Measurements from ENCODE around the gene CACNA1D.

The CACNA1D gene

GRCh38 chr3:53495520-53496391 lies 1.3 kb downstream of the CACNA1D start:
- DNase-seq: no peak

- DNase-seq: no peak
Measured at GRCh38 chr3:53496392-53496670, 1.9 kb downstream of the CACNA1D start.

- DNase-seq: no peak
Measured at GRCh38 chr3:53496984-53497383, 2.6 kb downstream of the CACNA1D start.

GRCh38 chr3:53498806-53499641 lies 4.6 kb downstream of the CACNA1D start:
- DNase-seq: no peak

- DNase-seq: no peak
Measured at GRCh38 chr3:53500165-53500777, 5.9 kb downstream of the CACNA1D start.

- no peak for DNase-seq
Measured at GRCh38 chr3:53501178-53501577, 6.8 kb downstream of the CACNA1D start.

- no peak for DNase-seq
Measured at GRCh38 chr3:53502737-53503136, 8.3 kb downstream of the CACNA1D start.

GRCh38 chr3:53503195-53503594 lies 8.8 kb downstream of the CACNA1D start:
- no peak for DNase-seq

GRCh38 chr3:53506110-53506762 lies 11.8 kb downstream of the CACNA1D start:
- DNase-seq: no peak

- no peak for DNase-seq
Measured at GRCh38 chr3:53506763-53507145, 12.3 kb downstream of the CACNA1D start.

- no peak for DNase-seq
Measured at GRCh38 chr3:53509494-53509893, 15.1 kb downstream of the CACNA1D start.

GRCh38 chr3:53510508-53510907 lies 16.1 kb downstream of the CACNA1D start:
- no peak for DNase-seq

GRCh38 chr3:53511246-53511645 lies 16.8 kb downstream of the CACNA1D start:
- DNase-seq: no peak

GRCh38 chr3:53513556-53514190 lies 19.3 kb downstream of the CACNA1D start:
- no peak for DNase-seq

- no peak for DNase-seq
Measured at GRCh38 chr3:53516339-53516738, 21.9 kb downstream of the CACNA1D start.

GRCh38 chr3:53518495-53518981 lies 24.1 kb downstream of the CACNA1D start:
- no peak for DNase-seq

- DNase-seq: no peak
Measured at GRCh38 chr3:53519065-53519709, 24.8 kb downstream of the CACNA1D start.

- no peak for DNase-seq
Measured at GRCh38 chr3:53523346-53523745, 28.9 kb downstream of the CACNA1D start.

GRCh38 chr3:53524566-53524965 lies 30.2 kb downstream of the CACNA1D start:
- DNase-seq: no peak

- DNase-seq: no peak
Measured at GRCh38 chr3:53525765-53526703, 31.6 kb downstream of the CACNA1D start.

GRCh38 chr3:53526704-53527055 lies 32.3 kb downstream of the CACNA1D start:
- DNase-seq: no peak

Measured in CD4-positive, alpha-beta T cell treated with Interferon gamma for 1 hour (primary cell).